MM.1S (cell line): ENCODE results near the gene FBLN1.
"Not testable (repeated sequence)": the region's sequence is repeated elsewhere in the genome, so short reads cannot be mapped to it uniquely, and the experiment has no call there.

Experiments
- DNase-seq: peaks from one replicate; pipeline ENCODE4 v3.0.0-alpha.2; 2015
- H2AFZ ChIP-seq: fragments of 300-600 bp; sonication (generic); 2 replicates; pipeline ENCODE4 v1.6.0; 2016; ENCODE audit warnings: antibody characterized with exemption, low read length
- H3F3A ChIP-seq: fragments of 300-600 bp; sonication (generic); 2 replicates; pipeline ENCODE4 v1.6.1; 2016; ENCODE audit warnings: mild to moderate bottlenecking, antibody characterized with exemption, low read length, moderate library complexity, mixed read lengths; ENCODE audit not compliant: insufficient read depth
- H3K27ac ChIP-seq: fragments of 300-600 bp; sonication (generic); 2 replicates; pipeline ENCODE4 v1.5.1; 2016; ENCODE audit warnings: mild to moderate bottlenecking, low read length
- H3K27me3 ChIP-seq: fragments of 300-600 bp; sonication (generic); replicated peaks from 2 replicates; pipeline ENCODE4 v1.6.0; 2016; ENCODE audit warnings: low read length; ENCODE audit not compliant: insufficient read depth
- H3K36me3 ChIP-seq: fragments of 300-600 bp; sonication (generic); replicated peaks from 2 replicates; pipeline ENCODE4 v1.6.1; 2016; ENCODE audit warnings: mild to moderate bottlenecking, low read length, mixed read lengths; ENCODE audit not compliant: insufficient read depth
- H3K4me1 ChIP-seq: fragments of 300-600 bp; sonication (generic); 2 replicates; pipeline ENCODE4 v1.6.1; 2016; ENCODE audit warnings: low read length, mixed read lengths
- H3K4me2 ChIP-seq: fragments of 300-600 bp; sonication (generic); 2 replicates; pipeline ENCODE4 v1.6.0; 2016; ENCODE audit warnings: low read depth, low read length
- H3K4me3 ChIP-seq: fragments of 300-600 bp; sonication (generic); 2 replicates; pipeline ENCODE4 v1.5.1; 2016; ENCODE audit warnings: low read length, mixed read lengths
- H3K79me2 ChIP-seq: fragments of 300-600 bp; sonication (generic); 2 replicates; pipeline ENCODE4 v1.6.1; 2016; ENCODE audit warnings: mixed run types, low read length, mixed read lengths
- H3K9ac ChIP-seq: fragments of 300-600 bp; sonication (generic); 2 replicates; pipeline ENCODE4 v1.6.1; 2016; ENCODE audit warnings: low read length, mixed read lengths
- H3K9me2 ChIP-seq: fragments of 300-600 bp; sonication (generic); replicated peaks from 2 replicates; pipeline ENCODE4 v1.6.1; 2016; ENCODE audit warnings: mild to moderate bottlenecking, low read length, mixed read lengths; ENCODE audit not compliant: insufficient read depth
- H3K9me3 ChIP-seq: fragments of 300-600 bp; sonication (generic); replicated peaks from 2 replicates; pipeline ENCODE4 v1.6.1; 2016; ENCODE audit warnings: mild to moderate bottlenecking, low read length, mixed read lengths; ENCODE audit not compliant: insufficient read depth
- H4K20me1 ChIP-seq: fragments of 300-600 bp; sonication (generic); 2 replicates; pipeline ENCODE4 v1.6.1; 2016; ENCODE audit warnings: mild to moderate bottlenecking, low read length, moderate library complexity, mixed read lengths; ENCODE audit not compliant: insufficient read depth
- CTCF ChIP-seq: fragments of 300-600 bp; sonication (generic); IDR thresholded peaks from 2 replicates; pipeline ENCODE4 v1.5.1; 2016; ENCODE audit warnings: antibody characterized with exemption, low read length, mixed read lengths
- EZH2 ChIP-seq: fragments of 300-600 bp; sonication (generic); optimal IDR thresholded peaks from 2 replicates; pipeline ENCODE3; 2017; ENCODE audit warnings: low read depth, mild to moderate bottlenecking, antibody characterized with exemption, low read length, mixed read lengths
- EZH2phosphoT487 ChIP-seq: fragments of 300-600 bp; sonication (generic); IDR thresholded peaks from 2 replicates; pipeline ENCODE4 v1.6.1; 2018; ENCODE audit warnings: antibody characterized with exemption, low read length

Gene FBLN1

GRCh38 chr22:45540122-45540521 is 37.4 kb downstream of the FBLN1 start:
- no peaks in the 10 kb centered on the region for H4K20me1 ChIP-seq
- no peak for TF ChIP-seq CTCF
- H3K4me2 ChIP-seq, result no peak overlapping the region
- H3K27me3 ChIP-seq, result peaks cover 93% of the 10 kb centered on the region
- no peak for DNase-seq
- H3K9me3 ChIP-seq, result no peaks in the 10 kb centered on the region
- H3K4me3 ChIP-seq, result no peak overlapping the region
- no peak overlapping the region for H3K9ac ChIP-seq
- H3K27ac ChIP-seq, result no peak overlapping the region
- no peaks in the 10 kb centered on the region for H3K9me2 ChIP-seq
- H3K36me3 ChIP-seq, result no peaks in the 10 kb centered on the region
- no peaks in the 10 kb centered on the region for H3K79me2 ChIP-seq
- H3K4me1 ChIP-seq, result no peaks in the 10 kb centered on the region
- H2AFZ ChIP-seq, result no peak overlapping the region
- H3F3A ChIP-seq, result no peaks in the 10 kb centered on the region

GRCh38 chr22:45541382-45541979 is 38.8 kb downstream of the FBLN1 start:
- no peaks in the 10 kb centered on the region for H3K36me3 ChIP-seq
- peaks cover 94% of the 10 kb centered on the region for H3K27me3 ChIP-seq
- H3K79me2 ChIP-seq, result no peaks in the 10 kb centered on the region
- H2AFZ ChIP-seq, result no peak overlapping the region
- no peak for TF ChIP-seq CTCF
- TF ChIP-seq EZH2phosphoT487, result no peak
- no peaks in the 10 kb centered on the region for H4K20me1 ChIP-seq
- no peaks in the 10 kb centered on the region for H3K4me1 ChIP-seq
- no peak overlapping the region for H3K4me2 ChIP-seq
- H3K4me3 ChIP-seq, result no peak overlapping the region
- H3K9me3 ChIP-seq, result no peaks in the 10 kb centered on the region
- no peak overlapping the region for H3K27ac ChIP-seq
- no peaks in the 10 kb centered on the region for H3F3A ChIP-seq
- no peak for DNase-seq
- H3K9me2 ChIP-seq, result no peaks in the 10 kb centered on the region
- H3K9ac ChIP-seq, result no peak overlapping the region

DNA sequence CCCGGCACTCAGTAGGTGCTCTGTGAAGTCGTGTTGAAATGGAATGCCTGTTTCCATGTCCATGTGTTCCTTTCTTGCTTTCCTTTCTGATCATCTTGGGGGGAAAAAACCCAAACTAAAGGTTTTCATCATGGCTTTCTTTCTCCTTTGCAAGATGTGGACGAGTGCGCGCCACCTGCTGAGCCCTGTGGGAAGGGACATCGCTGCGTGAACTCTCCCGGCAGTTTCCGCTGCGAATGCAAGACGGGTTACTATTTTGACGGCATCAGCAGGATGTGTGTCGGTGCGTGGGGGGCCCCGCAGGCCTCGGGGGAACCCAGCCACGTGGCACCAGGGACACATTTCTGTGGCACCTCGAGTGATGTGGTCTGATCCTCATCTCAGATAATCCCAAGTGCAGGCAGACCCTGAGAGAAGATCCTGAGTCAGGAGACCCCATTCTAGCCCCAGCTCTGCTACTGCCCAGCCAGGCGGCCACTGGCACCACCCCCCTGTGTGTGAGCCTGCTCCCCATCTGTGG is 39.4 kb downstream of the FBLN1 start:
- H3K36me3 ChIP-seq, result no peaks in the 10 kb centered on the region
- H3K27me3 ChIP-seq, result peaks cover 94% of the 10 kb centered on the region
- H3K4me1 ChIP-seq, result no peaks in the 10 kb centered on the region
- peak; percentile 26 for DNase-seq
- no peaks in the 10 kb centered on the region for H3F3A ChIP-seq
- no peaks in the 10 kb centered on the region for H3K79me2 ChIP-seq
- H4K20me1 ChIP-seq, result no peaks in the 10 kb centered on the region
- H3K9me3 ChIP-seq, result no peaks in the 10 kb centered on the region
- H3K9me2 ChIP-seq, result no peaks in the 10 kb centered on the region
- H2AFZ ChIP-seq, result no peak overlapping the region
- no peak overlapping the region for H3K4me3 ChIP-seq
- H3K4me2 ChIP-seq, result no peak overlapping the region
- peak; percentile 30 for TF ChIP-seq CTCF
- no peak for TF ChIP-seq EZH2phosphoT487
- TF ChIP-seq EZH2, result no peak
- no peak overlapping the region for H3K9ac ChIP-seq
- no peak overlapping the region for H3K27ac ChIP-seq

GRCh38 chr22:45542736-45543135 is 40.1 kb downstream of the FBLN1 start:
- not testable (repeated sequence) for H3K4me1 ChIP-seq, H3K4me3 ChIP-seq, H3K4me2 ChIP-seq, H3F3A ChIP-seq, H3K9ac ChIP-seq, H4K20me1 ChIP-seq, H3K9me3 ChIP-seq, H3K79me2 ChIP-seq, H3K9me2 ChIP-seq, H3K27ac ChIP-seq, H2AFZ ChIP-seq, DNase-seq, H3K36me3 ChIP-seq
- H3K27me3 ChIP-seq, result peaks cover 96% of the 10 kb centered on the region
